Lower lobe of right lung (tissue), 2 donors: Measurements from ENCODE around the gene MCHR1. TPM values are rescaled to one million over a fixed set of nuclear protein-coding genes. Genes with fewer than 3 reads are reported as not detected.

Source experiments
- ATAC-seq, 2 donors: fragments of 200-7000 bp; cut with Tn5 transposase; one replicate each; pipeline ENCODE4 v1.9.1; 2020 to 2022; ENCODE audit warnings: mild to moderate bottlenecking in 2 of 2, moderate library complexity in 2 of 2
- DNase-seq: peaks from one replicate; pipeline ENCODE4 v3.0.0-alpha.2; 2020
- H3K27ac ChIP-seq: fragments of 200-600 bp; one replicate; pipeline ENCODE4 v1.8.0; 2022
- H3K27me3 ChIP-seq: fragments of 200-600 bp; one replicate; pipeline ENCODE4 v1.8.0; 2022; ENCODE audit warnings: low read depth
- H3K36me3 ChIP-seq: fragments of 200-600 bp; one replicate; pipeline ENCODE4 v1.8.0; 2022; ENCODE audit warnings: mild to moderate bottlenecking
- H3K4me1 ChIP-seq: fragments of 200-600 bp; one replicate; pipeline ENCODE4 v1.8.0; 2022
- H3K4me3 ChIP-seq: fragments of 200-600 bp; one replicate; pipeline ENCODE4 v1.8.0; 2022; ENCODE audit warnings: mild to moderate bottlenecking
- H3K9me3 ChIP-seq: fragments of 200-600 bp; one replicate; pipeline ENCODE4 v1.8.0; 2022
- CTCF ChIP-seq: fragments of 200-600 bp; IDR thresholded peaks from one replicate; pipeline ENCODE4 v1.8.0; 2022; ENCODE audit warnings: antibody characterized with exemption, mild to moderate bottlenecking
- intact Hi-C: fragments of 100-400 bp; cut with DNase I; formaldehyde crosslinking; loops from one replicate; pipeline ENCODE4 v1.11.0; 2022
- total RNA-seq: library from RNA; stranded (reverse); fragmentation: NEBNext Ultra II Directional; extraction: Animal tissue kit (Norgen Biotek cat#: 25700); gene quantifications from one replicate; pipeline ENCODE4 v1.2.1, GENCODE V29; 2021
- donor health status: DM: no; HTN: yes; CAD: no; lungs with severe emphysema.

The MCHR1 gene
- total RNA-seq, 1 donor from 2014 or later: not detected

- no peaks in the 10 kb centered on the region for H3K36me3 ChIP-seq
- no peak for DNase-seq
- no peak for TF ChIP-seq CTCF
- H3K9me3 ChIP-seq: no peaks in the 10 kb centered on the region
- H3K4me1 ChIP-seq: peaks cover 16% of the 10 kb centered on the region
- peaks cover 11% of the 10 kb centered on the region for H3K27me3 ChIP-seq
- intact Hi-C loops: no loop called here
- H3K4me3 ChIP-seq: no peak overlapping the region
- no peak for ATAC-seq
- H3K27ac ChIP-seq: no peak overlapping the region
Measured at GRCh38 chr22:40678493-40679248, 613 bp upstream of the MCHR1 start.

GRCh38 chr22:40679964-40680818, 907 bp downstream of the MCHR1 start:
- DNase-seq (no peak), ATAC-seq (no peak)
- Histone ChIP-seq H3K27me3 (peaks cover 16% of the 10 kb centered on the region), H3K27ac (no peak overlapping the region), H3K9me3 (no peaks in the 10 kb centered on the region), H3K4me3 (no peak overlapping the region), H3K4me1 (peaks cover 16% of the 10 kb centered on the region), H3K36me3 (no peaks in the 10 kb centered on the region)
- intact Hi-C loops: no loop called here
- no peak for TF ChIP-seq CTCF

- H3K4me3 ChIP-seq: no peak overlapping the region
- intact Hi-C loops: no loop called here
Measured at GRCh38 chr22:40680819-40681183, 1.5 kb downstream of the MCHR1 start.

GRCh38 chr22:40681451-40681850, 2.2 kb downstream of the MCHR1 start:
- Histone ChIP-seq H3K36me3 (no peaks in the 10 kb centered on the region), H3K4me3 (no peak overlapping the region), H3K27ac (no peak overlapping the region), H3K27me3 (peaks cover 16% of the 10 kb centered on the region), H3K4me1 (peaks cover 16% of the 10 kb centered on the region), H3K9me3 (no peaks in the 10 kb centered on the region)
- intact Hi-C loops: no loop called here
- DNase-seq (no peak), ATAC-seq (no peak)
- TF ChIP-seq CTCF: no peak

More at GRCh38 chr22:40680819-40681183, 1.5 kb downstream of the MCHR1 start:
- DNase-seq (no peak), ATAC-seq (no peak)
- peaks cover 16% of the 10 kb centered on the region for H3K27me3 ChIP-seq
- peaks cover 16% of the 10 kb centered on the region for H3K4me1 ChIP-seq
- no peak for TF ChIP-seq CTCF
- H3K36me3 ChIP-seq: no peaks in the 10 kb centered on the region
- no peaks in the 10 kb centered on the region for H3K9me3 ChIP-seq
- H3K27ac ChIP-seq: no peak overlapping the region

- H3K36me3 ChIP-seq: no peaks in the 10 kb centered on the region
- DNase-seq: no peak
- H3K4me1 ChIP-seq: peaks cover 6% of the 10 kb centered on the region
- H3K4me3 ChIP-seq: no peak overlapping the region
- intact Hi-C loops: no loop called here
- no peak overlapping the region for H3K27ac ChIP-seq
- no peak for TF ChIP-seq CTCF
- peaks cover 5% of the 10 kb centered on the region for H3K27me3 ChIP-seq
- no peaks in the 10 kb centered on the region for H3K9me3 ChIP-seq
- ATAC-seq: no peak
Measured at GRCh38 chr22:40684728-40685127, 5.4 kb downstream of the MCHR1 start.
